Activated CD8-positive, alpha-beta memory T cell treated with anti-CD3 and anti-CD28 coated beads, Interleukin-2, amount 10 ng/mL, durations not matched to agents 7 days and 5 days (primary cell): ENCODE results near the gene PEPD. TPM values are rescaled to one million over a fixed set of nuclear protein-coding genes. Genes with fewer than 3 reads are reported as not detected.
A peak's percentile ranks its signal among the peaks of the same experiment; 100 is the strongest.

ENCODE experiments used
- ATAC-seq: fragments of 150-1000 bp; cut with Tn5 transposase; one replicate; pipeline ENCODE4 v1.10.0; 2021; ENCODE audit warnings: moderate library complexity
- CTCF ChIA-PET: fragments of 350-600 bp; sonication (Branson Sonifier 250); formaldehyde crosslinking; loops from one replicate; lab custom pipeline; 2021; ENCODE audit warnings: antibody characterized with exemption; lab: Charles Lee
- DNase-seq: peaks from one replicate; pipeline ENCODE4 v3.0.0-alpha.2; 2020
- H3K27ac Mint-ChIP-seq: one replicate; pipeline ENCODE4 v1.8.0; 2021; ENCODE audit warnings: mild to moderate bottlenecking, mixed read lengths
- H3K27me3 Mint-ChIP-seq: one replicate; pipeline ENCODE4 v1.8.0; 2021; ENCODE audit warnings: mixed read lengths
- H3K36me3 Mint-ChIP-seq: one replicate; pipeline ENCODE4 v1.8.0; 2021; ENCODE audit warnings: mild to moderate bottlenecking, mixed read lengths
- H3K4me1 Mint-ChIP-seq: one replicate; pipeline ENCODE4 v1.8.0; 2021; ENCODE audit warnings: mixed read lengths
- H3K4me3 Mint-ChIP-seq: one replicate; pipeline ENCODE4 v1.8.0; 2021; ENCODE audit warnings: mild to moderate bottlenecking, moderate library complexity, mixed read lengths
- H3K9me3 Mint-ChIP-seq: one replicate; pipeline ENCODE4 v1.8.0; 2022; ENCODE audit warnings: low read depth, mixed read lengths
- total RNA-seq, 2 experiments: library from RNA; stranded (reverse); gene quantifications; one replicate each; pipeline ENCODE4 v1.2.3, GENCODE V29; 2021

PEPD gene
- total RNA-seq, 2 experiments from 2014 or later, result 14.9 to 20.3 TPM

DNA sequence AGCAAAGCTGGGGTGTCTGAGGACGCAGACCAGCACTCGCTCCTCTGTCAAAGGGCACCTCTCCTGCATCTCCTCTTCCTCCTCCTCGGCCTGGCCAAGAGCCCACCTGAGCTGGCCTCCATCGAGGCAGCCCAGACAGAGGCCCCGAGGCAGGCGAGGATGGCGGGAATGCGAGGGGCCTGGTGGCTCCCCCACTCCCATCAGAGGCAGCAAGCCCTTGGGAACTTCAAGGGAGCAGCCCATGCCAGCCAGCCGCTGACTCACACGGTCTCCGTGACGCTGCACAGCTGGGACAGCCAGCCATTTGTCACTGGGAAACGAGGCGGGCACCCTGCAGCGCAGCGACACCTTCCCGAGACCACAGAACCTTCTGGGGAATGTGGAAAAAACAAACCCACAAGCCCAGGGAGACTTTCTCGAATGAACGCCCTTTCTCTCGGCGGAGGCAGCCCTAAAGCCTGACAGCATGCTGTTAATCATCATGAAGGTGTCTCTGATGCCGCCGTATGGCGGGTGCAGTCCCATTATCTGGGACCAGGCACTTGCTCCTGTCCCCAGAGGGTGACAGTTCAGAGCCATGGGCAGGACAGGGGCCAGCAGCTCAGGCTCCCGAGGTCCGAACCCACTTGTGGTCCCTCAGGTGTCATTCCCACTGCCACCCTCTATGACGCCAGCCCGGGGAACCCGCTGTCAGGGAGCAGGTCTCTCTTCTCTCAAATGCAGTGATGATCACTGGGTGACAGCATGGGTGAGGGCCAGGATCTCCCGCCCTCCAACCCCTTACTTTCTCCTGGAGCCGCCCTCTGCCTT is 53.0 kb downstream of the PEPD start:
- Mint-ChIP-seq H3K36me3 (no peaks in the 10 kb centered on the region), H3K27me3 (no peaks in the 10 kb centered on the region), H3K27ac (no peak overlapping the region), H3K4me3 (no peak overlapping the region), H3K9me3 (no peaks in the 10 kb centered on the region), H3K4me1 (peaks cover 6% of the 10 kb centered on the region)
- ATAC-seq (no peak), DNase-seq (no peak)
- CTCF ChIA-PET, result interaction anchor here (1.5 kb wide), 1 partner anchor 37 kb away, joined by 3 read pairs; no protein-coding TSS in a partner anchor

DNA sequence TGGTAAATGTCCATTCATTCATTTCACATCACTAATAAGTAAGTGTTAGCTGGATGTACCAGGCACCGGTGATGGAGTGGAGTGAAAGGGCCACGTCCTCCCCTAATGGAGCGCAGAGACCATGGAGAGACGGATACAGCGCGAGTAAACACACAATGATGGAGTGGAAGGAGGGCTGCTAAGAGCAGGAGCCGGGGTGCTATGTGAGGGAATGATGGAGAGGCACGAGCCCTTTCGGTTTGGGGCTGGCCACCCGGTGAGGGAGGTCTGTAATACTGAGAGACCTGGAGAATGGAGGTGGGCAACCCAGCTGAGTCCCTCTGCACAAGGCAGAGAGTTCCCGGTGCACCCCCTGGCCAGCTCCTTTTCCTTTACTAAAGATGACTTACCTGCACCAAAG is 53.7 kb downstream of the PEPD start:
- no peak overlapping the region for H3K27ac Mint-ChIP-seq
- peaks cover 6% of the 10 kb centered on the region for H3K4me1 Mint-ChIP-seq
- DNase-seq, result no peak
- H3K9me3 Mint-ChIP-seq, result no peaks in the 10 kb centered on the region
- ATAC-seq, result no peak
- H3K27me3 Mint-ChIP-seq, result no peaks in the 10 kb centered on the region
- no peaks in the 10 kb centered on the region for H3K36me3 Mint-ChIP-seq
- no peak overlapping the region for H3K4me3 Mint-ChIP-seq
- CTCF ChIA-PET, result interaction anchor here (1.5 kb wide), 1 partner anchor 36 kb away, joined by 3 read pairs; no protein-coding TSS in a partner anchor

DNA sequence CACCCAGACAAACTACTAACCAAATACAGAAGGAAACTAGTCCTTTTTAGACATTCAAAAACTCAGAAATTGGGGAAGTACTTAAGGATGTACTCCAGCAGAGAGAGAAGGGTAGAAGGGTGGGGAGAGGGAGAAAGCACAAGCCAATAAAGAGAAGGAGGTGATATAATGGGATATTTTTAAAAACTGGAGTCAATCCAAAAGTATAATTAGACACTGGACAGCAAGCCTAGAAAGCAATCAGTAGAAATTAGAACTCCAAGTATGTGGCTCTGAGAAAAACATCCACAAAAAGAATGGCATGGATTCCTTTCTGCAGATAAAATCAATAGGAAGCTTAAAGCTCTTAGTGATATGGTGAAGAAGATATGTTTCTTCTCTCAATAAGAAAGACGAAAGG is 55.8 kb downstream of the PEPD start:
- CTCF ChIA-PET, result interaction anchor here (0.9 to 1.1 kb wide), 2 partner anchors 50 to 329 kb away, joined by 3 read pairs; no protein-coding TSS in a partner anchor
- Mint-ChIP-seq H3K27me3 (no peaks in the 10 kb centered on the region), H3K27ac (no peak overlapping the region), H3K4me3 (no peak overlapping the region), H3K4me1 (peaks cover 3% of the 10 kb centered on the region), H3K9me3 (no peaks in the 10 kb centered on the region), H3K36me3 (no peaks in the 10 kb centered on the region)
- ATAC-seq (no peak), DNase-seq (no peak)

DNA sequence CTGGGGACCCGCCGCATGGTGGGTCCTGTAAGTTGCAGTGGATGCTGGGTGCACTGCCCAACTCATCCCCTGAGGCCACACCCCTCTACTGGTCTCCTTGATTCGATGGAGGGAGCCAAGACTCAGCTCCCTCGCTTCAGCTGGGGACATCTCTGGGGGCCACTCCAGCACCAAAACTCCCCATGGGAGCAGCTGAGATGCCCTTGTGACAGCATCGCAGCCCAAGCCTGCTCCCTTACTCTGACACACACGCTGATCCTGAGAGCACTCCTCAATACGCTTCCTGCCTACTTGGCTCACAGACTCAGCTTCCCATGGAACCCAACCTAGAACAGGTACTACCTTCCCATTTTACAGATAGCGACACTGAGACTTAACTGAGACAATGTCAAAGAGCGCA is 56.2 kb downstream of the PEPD start:
- H3K27me3 Mint-ChIP-seq, result no peaks in the 10 kb centered on the region
- ATAC-seq (no peak), DNase-seq (no peak)
- H3K4me1 Mint-ChIP-seq, result no peaks in the 10 kb centered on the region
- CTCF ChIA-PET, result no interaction called here
- no peak overlapping the region for H3K27ac Mint-ChIP-seq
- no peak overlapping the region for H3K4me3 Mint-ChIP-seq
- H3K9me3 Mint-ChIP-seq, result no peaks in the 10 kb centered on the region
- no peaks in the 10 kb centered on the region for H3K36me3 Mint-ChIP-seq

DNA sequence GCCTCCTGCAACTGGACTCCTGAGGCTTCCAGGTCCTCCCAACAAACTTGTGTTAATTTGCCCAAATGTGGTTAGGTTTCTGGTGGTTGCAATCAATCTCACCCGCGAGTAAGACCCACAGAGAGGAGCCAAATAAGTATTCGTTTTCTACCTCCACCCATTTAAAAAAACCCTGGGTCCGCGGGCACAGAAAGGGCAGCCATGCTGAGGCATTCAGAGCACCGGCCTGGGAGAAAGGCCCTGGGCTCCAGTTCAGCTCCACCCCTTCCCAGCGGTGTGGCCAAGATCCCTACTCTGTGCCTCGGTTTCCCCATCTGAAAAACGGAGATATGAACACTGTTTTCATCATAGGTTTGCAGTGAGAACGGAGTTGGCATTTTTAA is 56.9 kb downstream of the PEPD start:
- DNase-seq, result no peak
- no peak overlapping the region for H3K4me3 Mint-ChIP-seq
- CTCF ChIA-PET, result no interaction called here
- H3K27me3 Mint-ChIP-seq, result no peaks in the 10 kb centered on the region
- H3K9me3 Mint-ChIP-seq, result no peaks in the 10 kb centered on the region
- H3K27ac Mint-ChIP-seq, result no peak overlapping the region
- ATAC-seq, result no peak
- H3K4me1 Mint-ChIP-seq, result no peaks in the 10 kb centered on the region
- no peaks in the 10 kb centered on the region for H3K36me3 Mint-ChIP-seq

DNA sequence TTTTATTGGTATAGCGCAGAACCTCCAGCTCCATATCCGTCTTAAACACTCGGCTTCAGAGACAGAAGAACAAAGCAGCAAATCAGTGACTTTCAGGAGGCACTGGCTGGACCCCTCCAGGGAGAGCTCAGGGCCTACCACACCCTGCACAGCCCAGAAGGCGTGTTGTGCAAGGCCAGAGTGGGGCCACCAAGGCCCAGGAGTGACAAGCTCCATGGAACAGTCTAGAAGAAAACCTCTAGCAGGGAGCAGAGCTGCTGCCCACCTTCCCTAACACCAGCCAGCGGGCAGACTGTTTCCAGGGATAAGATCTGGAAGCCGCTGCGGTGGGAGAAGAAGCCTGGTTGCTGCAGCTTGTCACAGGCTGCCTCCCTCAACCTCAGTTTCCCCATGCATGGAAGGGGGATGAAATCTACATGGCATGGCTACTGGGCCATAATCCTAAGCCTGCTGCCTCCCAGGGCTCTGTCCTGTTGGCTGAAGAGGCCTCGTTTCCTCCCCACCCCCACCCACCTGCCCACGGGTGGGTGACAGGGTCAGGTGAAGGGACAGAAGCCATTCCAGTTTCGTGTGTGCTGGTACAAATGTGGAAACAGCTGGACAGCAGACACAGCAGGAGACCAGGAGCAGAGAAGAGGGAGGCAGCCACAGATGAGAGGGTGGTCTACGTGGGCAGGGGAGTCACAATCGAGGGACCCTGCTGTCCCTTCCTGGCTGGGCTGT is 57.4 kb downstream of the PEPD start:
- no peak overlapping the region for H3K27ac Mint-ChIP-seq
- H3K36me3 Mint-ChIP-seq, result no peaks in the 10 kb centered on the region
- H3K9me3 Mint-ChIP-seq, result no peaks in the 10 kb centered on the region
- peak; percentile 29 for DNase-seq
- CTCF ChIA-PET, result no interaction called here
- H3K4me1 Mint-ChIP-seq, result no peaks in the 10 kb centered on the region
- ATAC-seq, result no peak
- no peak overlapping the region for H3K4me3 Mint-ChIP-seq
- no peaks in the 10 kb centered on the region for H3K27me3 Mint-ChIP-seq

DNA sequence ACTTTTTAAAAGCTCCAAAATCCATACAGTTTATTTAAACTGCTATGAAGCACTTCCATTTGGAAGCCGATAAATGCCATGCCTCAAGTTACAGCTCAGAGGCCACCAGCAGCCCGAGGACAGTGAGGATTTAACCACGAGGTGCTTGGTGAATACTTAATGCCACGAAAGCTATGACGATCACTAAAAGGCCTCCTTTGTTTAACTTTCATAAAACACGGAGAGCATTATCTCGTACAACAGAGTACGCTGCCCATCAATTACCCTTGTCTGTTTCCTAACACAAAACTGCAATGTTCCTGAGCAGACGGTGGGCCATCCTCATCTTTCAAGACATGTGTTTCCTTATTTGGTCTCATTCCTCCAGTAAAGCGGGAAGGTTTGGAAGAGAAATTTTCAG is 58.4 kb downstream of the PEPD start:
- ATAC-seq (no peak), DNase-seq (peak; percentile 14)
- Mint-ChIP-seq H3K27ac (no peak overlapping the region), H3K4me3 (no peak overlapping the region), H3K36me3 (no peaks in the 10 kb centered on the region), H3K4me1 (no peaks in the 10 kb centered on the region), H3K27me3 (no peaks in the 10 kb centered on the region), H3K9me3 (no peaks in the 10 kb centered on the region)
- CTCF ChIA-PET, result no interaction called here

DNA sequence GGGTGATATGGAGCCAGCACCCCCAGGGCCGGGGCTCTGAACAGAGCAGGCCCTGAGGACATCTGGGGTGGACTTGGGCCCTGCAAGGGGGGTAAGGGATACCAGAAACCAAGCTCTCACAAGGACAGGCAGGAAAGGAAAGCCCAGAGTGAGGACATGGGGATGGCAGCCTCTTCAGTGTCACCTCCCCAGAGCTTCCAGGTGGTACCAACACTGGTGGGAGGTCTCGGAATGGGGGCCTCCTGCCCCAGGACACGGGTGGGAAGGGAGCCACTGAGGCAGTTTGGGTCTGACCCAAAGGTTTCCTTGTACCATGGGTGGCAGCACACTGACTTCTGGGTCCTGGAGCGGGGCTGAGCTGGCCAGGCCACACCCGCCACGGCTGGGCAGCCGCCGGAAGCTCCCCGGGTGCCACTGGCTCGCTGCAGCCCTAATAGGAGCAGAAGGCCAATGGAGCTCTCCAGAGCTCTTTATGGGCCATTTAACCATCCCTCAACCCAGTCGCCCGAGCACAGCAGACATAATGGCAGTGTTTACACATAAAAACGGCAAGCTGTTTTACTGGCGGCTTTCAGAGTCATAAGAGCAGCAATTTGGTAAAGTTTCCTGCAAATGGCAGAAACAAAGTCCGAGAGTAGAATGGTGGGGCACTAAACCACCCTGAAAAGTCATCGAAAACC is 59.3 kb downstream of the PEPD start:
- no peaks in the 10 kb centered on the region for H3K4me1 Mint-ChIP-seq
- H3K4me3 Mint-ChIP-seq, result no peak overlapping the region
- DNase-seq (peak; percentile 4), ATAC-seq (no peak)
- no peaks in the 10 kb centered on the region for H3K36me3 Mint-ChIP-seq
- no peaks in the 10 kb centered on the region for H3K27me3 Mint-ChIP-seq
- H3K9me3 Mint-ChIP-seq, result no peaks in the 10 kb centered on the region
- no peak overlapping the region for H3K27ac Mint-ChIP-seq
- CTCF ChIA-PET, result no interaction called here

DNA sequence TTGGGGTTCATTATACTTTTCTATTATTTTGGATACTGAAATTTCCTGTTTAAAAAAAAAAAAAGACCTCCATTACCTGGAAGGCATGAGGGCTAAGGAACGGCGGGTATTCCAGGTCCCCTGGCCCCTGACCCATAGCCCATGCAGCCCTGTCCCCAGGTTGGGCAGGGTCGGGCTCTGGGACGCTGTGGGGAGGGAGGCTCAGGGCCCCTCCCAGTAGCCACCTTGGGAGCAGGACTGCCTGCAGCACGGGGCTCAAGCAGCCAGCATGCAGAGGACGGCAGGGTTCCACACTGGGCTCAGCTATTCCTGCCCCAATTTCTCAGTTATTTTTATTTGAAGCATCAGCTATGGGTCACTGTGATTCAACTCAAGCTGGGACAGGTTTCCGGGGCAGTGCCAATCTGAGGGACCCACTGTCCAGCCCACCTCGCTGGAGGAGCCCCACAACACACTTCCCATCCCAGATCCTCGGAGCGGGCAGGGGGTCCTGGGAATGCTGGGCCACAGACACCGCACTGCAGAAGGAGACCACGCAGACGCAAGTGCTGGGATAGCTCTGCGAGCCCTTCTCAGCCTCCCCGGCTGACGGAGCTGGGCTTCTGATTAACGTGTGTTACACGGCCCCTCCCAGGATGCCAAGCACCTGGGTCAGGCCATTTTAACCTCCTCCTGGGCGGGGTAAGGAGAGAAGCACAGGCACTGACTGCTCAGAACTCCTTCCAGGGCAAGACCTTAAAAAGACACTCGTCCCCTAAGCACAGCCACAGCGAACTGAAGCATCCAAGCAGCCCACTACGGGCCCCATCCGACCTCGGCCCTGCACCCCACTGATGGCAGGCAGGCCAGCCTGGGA is 60.1 kb downstream of the PEPD start:
- Mint-ChIP-seq H3K27me3 (no peaks in the 10 kb centered on the region), H3K9me3 (no peaks in the 10 kb centered on the region), H3K36me3 (no peaks in the 10 kb centered on the region), H3K27ac (no peak overlapping the region), H3K4me1 (no peaks in the 10 kb centered on the region), H3K4me3 (no peak overlapping the region)
- DNase-seq (no peak), ATAC-seq (no peak)
- CTCF ChIA-PET, result no interaction called here

DNA sequence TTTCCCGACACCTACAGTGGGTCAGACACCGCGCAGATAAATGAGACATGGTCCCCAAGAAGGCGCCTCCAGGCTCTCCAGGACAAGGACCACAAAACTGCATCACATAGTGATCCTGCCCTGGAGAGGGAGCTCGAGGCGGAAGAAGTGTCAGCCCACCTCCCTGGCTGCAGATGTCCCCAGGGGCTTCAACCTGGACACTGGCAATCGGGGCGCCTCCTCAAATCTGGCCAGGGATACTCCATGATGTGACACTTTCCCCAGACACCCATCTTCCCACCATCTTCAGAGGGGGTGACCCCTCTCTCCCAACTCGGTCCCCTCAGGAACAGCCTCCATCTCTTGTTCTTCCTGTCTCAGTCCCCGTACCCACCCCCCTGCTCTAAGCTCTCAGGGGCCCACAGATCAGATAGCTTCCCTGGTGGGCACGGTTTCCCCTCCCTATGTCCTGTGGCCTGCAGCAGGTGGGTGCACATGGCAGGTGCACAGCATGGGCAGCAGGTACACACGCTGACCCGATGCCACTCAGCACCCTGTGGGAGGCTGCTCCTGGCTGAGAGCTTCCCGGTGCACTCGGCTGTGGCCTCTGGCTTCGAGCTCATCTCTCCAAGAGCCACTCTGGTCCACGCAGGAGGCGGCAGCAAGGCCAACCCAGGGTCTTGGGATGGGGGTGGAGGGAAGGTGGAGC is 61.2 kb downstream of the PEPD start:
- CTCF ChIA-PET, result no interaction called here
- Mint-ChIP-seq H3K27me3 (no peaks in the 10 kb centered on the region), H3K36me3 (no peaks in the 10 kb centered on the region), H3K27ac (no peak overlapping the region), H3K4me3 (no peak overlapping the region), H3K4me1 (no peaks in the 10 kb centered on the region), H3K9me3 (no peaks in the 10 kb centered on the region)
- no peak for ATAC-seq
- peak; percentile 27 for DNase-seq

DNA sequence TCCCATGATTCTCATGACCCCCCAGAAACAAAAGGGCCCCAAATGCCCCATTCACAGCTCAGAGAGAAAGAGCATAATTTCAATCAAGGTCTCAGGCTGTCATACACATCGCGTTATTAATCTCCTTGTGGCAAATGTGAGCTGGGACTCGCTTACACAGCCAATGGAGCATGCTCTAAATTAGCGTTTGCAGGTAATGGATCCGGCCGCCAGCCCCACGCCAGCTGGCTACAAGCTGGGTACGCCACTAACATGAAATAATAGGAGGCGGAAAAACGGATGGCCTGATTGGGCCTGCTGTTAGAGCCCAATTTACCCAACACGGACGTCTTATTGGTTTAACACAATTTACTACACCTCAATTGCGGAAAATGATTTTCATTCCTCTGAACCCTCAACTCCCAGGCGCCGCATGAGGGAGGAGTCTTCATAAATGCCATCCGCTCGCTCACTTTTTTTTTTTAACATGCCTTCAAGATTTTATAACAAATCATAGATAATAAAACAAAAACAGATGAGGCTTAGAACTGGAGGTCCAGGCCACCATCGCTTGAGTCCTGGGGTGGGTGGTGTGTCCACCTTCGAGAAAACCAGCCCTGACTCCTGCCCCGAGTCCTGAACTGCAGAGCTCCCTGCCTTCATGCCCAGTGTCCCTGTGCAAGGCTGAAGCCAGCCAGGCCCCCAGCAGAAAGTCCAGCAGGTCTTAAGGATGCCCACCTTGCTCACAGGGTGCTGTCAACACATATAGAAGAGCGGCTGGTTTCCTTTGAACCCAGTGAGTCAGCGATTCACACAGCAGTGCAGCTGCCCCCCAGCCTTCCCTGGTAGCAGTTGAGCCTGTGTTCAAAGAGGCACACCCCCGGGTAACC is 62.1 kb downstream of the PEPD start:
- H3K27ac Mint-ChIP-seq, result no peak overlapping the region
- H3K4me3 Mint-ChIP-seq, result no peak overlapping the region
- ATAC-seq (no peak), DNase-seq (no peak)
- CTCF ChIA-PET, result no interaction called here
- H3K4me1 Mint-ChIP-seq, result no peaks in the 10 kb centered on the region
- H3K27me3 Mint-ChIP-seq, result no peaks in the 10 kb centered on the region
- no peaks in the 10 kb centered on the region for H3K9me3 Mint-ChIP-seq
- no peaks in the 10 kb centered on the region for H3K36me3 Mint-ChIP-seq

DNA sequence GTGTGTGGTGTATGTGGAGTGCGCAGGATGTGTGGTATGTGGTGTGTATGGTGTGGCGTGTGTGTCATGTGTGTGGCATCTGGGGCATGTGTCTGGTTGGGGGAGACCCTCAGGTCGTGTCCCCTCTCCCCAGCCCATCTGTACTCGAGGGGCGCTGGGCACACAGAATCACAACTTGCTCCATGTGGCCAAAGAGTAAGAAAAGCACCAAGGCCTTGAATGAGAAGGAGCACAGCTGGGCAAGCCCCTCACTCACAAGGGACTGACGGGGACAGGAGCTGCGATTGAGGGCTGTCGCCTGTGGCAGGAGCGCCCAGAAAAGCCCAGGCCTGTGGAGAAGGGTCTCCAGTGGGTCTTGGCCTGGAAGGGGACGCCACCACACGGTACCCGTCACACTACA is 62.8 kb downstream of the PEPD start:
- Mint-ChIP-seq H3K36me3 (no peaks in the 10 kb centered on the region), H3K4me3 (no peak overlapping the region), H3K4me1 (no peaks in the 10 kb centered on the region), H3K27me3 (no peaks in the 10 kb centered on the region), H3K27ac (no peak overlapping the region), H3K9me3 (no peaks in the 10 kb centered on the region)
- DNase-seq (no peak), ATAC-seq (no peak)
- CTCF ChIA-PET, result no interaction called here
